Muscle of back (tissue), 11 donors: Measurements from ENCODE around the gene CLTCL1. TPM values are rescaled to one million over a fixed set of nuclear protein-coding genes. Genes with fewer than 3 reads are reported as not detected.

ENCODE experiments used
- DNase-seq, 3 donors: peaks; one replicate each; pipeline versions ENCODE4 v3.0.0 to v3.0.0-alpha.2; 2013
- polyA plus RNA-seq, 10 donors: library from polyadenylated mRNA; unstranded; fragments of 120-200 nt; gene quantifications; one replicate each; pipeline ENCODE4 v1.2.1, GENCODE V29; 2013; ENCODE audit not compliant: insufficient read length in 10 of 10

CLTCL1 gene
- polyA plus RNA-seq, 10 donors: 11.6 to 27.6 (median 18.6) TPM

DNA sequence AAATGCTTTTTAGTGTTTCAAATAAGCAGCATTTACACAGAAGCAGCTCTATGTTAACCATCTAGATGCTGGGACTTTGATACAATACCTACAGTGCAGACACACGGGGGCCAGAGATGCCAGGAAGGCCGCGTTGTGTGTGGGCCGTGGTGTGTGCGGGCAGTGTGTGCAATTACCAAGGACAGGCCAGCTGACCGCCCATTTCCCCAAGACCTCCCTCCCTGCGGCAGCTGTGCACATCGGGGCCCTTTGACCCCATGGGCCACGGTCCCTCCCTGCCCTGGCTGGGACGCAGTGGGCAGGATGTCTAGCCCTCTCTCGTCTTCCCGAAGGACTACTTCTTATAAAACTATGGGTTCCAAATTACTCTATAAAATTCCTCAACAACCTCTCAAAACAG is 38.4 kb downstream of the CLTCL1 start:
- no peak for DNase-seq

DNA sequence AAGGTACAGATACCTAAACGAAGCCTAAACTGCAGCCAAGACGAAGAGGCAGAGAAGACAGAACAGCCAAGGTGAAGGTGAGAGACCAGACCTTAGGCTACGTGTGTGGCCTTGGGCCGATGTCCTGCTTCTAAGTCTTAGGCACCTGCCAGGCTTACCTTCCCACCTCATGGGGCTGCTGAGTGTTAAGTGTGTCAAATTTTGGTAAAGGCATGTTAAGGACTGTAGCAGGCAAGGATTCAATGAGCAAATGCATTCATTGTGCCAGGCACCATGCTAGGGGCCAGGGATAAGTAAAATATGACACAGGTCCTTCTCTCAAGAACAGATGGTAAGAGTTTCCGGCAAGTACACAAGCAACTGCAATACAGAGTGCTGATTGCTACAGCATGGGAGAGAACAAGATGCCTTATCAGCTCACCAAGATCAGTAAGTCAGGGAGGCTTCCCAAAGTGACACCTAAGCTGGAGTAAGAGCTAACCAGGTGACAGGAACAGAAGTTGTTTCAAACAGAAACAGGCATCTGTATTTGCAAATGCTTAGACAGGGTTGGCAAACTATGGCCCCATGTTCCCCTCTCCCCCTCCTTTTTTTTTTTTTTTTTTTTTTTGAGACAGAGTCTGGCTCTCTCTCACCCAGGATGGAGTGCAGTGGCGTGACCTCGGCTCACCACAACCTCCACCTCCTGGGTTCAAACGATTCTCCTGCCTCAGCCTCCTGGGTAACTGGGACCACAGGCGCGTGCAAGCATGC is 46.7 kb downstream of the CLTCL1 start:
- DNase-seq: no peak

DNA sequence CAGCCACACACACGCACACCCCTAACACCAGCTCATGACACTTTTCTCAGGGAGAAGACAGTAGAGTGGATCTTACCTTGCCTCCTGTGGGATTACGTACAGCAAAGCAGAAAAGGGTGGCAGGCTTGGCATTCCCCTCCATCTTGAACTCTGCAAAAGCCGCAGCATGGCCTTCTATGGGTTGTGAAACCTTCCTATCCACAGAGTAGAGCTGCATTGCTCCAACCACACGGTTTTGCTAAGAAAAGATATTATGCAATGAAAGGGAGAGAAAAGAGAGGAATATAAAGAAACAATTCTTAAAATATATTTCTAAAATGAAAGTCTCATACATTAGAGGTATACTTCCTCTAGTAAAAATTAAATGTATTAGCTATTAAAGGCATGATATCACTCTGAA is 48.8 kb downstream of the CLTCL1 start:
- DNase-seq: no peak

DNA sequence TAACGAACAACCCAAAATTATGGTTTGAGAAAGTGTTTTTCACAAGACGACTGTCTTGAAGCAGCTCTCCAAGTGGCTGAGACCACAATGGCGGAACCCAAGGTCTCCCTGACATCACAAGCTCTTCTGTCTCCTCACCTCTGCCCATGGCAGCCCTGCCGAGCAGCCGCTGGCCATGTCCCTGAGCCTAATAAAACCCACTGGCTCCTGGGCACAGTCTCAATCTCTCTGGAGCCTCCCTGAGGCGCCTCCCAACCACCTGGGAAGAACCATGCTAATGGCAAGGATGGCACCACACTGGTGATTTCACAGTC is 50.0 kb downstream of the CLTCL1 start:
- DNase-seq: no peak

DNA sequence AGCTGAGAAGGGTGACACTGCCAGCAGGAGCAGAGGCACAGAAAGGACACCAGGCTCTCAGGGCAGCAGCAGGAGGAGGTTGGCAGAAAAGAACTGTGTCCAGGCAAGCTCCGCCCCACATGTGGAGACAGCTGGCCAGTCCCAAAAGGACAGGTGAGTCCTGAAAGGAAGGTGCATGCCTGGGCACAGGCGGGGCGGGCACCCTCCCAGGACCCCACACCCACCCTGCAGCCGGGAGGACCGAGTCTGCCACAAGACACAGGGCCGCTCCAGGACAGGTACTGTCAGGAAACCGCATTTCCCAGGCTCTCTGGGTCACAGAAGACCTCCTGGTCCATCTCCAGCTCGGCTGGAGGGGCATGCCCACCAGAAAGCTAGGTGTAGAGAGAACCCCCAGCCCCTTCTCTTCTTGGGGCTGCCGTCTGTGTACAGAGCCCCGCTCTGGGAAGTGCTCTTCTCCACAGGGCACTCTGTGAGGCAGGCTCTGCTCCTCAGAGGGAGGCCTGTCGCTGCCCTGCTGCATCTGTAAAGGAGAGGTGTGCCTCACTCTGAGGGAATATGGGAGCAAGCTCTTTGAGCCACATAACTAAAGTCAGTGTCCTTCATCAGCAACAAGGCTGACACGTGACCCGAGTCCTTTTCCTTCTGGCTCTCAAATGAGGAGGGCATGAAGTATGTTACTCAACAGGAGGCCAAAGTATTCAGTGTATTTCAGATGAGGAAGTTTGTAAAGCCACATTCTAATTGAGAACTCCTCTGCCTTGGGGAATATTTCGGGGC is 50.5 kb downstream of the CLTCL1 start:
- DNase-seq: no peak

DNA sequence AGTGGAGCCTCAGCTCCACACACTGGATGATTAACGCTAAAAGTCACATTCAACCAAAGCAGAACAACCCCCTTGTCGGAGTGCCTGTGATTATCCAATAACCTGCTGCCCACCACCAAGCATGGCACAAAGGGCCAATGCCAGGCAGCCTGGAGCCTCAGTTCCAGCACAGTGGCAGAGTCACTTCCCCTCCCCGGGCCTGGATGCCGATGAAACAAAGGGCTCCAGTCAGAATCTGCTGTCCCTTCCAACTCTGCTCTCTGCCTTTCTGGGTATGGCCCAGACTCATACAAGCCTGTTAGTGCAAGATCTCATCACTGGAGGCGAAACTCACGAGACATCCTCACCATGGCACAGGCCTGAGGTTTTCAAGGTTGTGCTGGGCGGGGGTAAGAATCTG is 52.1 kb downstream of the CLTCL1 start:
- DNase-seq: no peak

DNA sequence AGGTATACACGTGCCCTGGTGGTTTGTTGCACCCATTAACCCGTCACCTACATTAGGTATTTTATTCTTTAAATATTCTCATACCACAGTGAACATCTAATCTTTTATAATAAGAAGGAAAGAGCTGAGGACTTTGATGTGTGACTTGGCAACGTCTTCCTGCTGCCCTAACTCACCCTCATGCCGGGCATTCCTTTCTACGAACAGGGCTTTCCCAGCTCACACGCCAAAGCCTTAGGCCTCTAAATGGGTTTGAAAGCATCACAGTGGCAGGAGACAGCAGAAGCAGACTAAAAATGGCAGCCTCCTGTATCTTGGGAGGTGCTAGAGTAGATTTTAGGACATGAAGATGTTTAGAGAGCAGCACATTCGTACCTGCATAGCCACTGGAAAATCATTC is 52.6 kb downstream of the CLTCL1 start:
- no peak for DNase-seq

DNA sequence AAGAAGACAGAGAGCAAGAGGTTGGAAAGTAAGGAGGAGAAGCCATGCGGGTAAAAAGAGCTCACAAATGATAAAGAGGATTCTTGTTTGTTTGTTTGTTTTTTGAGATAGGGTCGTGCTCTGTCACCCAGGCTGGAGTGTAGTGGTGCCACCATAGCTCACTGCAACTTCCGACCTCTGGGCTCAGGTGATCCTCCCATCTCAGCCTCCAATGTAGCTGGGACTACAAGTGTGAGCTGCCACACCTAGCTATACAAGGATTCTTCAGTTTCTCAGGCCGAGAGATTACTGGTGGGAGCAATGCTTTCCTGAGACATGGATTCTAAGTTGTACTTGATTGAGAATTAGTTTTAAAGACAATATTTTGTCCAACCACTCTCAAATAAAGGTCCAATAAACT is 55.6 kb downstream of the CLTCL1 start:
- no peak for DNase-seq

DNA sequence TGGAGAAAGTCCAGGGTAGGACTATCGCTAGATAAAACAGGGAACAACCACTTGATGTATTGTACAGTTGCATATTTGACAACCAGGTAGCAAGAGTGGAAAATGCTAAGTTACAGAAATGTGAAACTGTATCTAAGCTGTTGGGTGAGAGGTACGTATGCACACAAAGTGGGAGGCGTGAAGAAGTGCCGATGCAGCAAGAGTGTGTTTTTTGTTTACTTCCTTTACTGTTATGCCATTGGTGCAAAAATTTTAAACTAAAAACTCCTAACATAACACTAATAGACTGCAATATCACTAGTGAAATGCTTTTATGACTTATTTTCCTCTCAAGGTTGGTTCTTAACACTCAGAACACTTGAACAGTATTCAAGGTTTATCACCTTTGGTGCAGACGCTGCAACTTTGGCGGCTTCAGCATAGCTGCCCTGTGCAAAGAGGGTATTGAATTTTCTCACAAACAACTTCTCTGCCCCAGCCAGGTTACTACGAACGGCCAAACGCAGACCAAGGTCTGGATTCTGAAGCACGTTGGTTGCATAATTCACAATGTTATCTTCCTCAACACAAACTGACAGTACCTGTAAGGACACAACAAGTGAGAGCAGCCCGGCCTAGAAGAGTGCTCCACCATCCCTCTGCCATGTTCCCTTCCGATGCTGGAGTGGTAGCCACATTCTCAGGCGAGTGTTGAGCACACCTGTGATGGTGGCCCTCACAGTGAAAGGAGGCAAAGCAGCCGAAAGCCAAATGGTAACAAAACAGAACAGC is 57.2 kb downstream of the CLTCL1 start:
- DNase-seq: no peak

DNA sequence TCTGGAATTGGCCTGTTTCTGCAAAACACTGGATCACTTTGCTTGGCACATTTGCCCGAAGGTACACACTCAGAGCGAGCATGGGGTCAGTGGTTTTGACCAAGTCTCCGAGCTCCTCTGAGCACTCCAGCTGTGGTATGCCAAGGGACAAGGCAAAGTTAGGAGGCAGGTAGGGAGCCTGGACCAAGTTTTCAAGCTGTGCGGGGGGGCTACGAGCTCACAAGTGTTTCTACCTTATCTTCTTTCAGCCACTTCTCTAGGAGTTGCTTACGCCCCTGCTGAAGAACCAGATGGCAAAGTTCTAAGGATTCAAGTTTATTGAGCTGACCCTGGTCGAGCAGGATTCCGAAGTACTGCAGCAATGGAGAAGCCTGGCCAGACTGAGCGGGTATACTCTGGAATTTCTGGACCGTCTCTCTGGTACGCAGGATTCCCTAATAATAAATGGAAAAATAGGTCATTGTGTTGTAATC is 58.3 kb downstream of the CLTCL1 start:
- no peak for DNase-seq

DNA sequence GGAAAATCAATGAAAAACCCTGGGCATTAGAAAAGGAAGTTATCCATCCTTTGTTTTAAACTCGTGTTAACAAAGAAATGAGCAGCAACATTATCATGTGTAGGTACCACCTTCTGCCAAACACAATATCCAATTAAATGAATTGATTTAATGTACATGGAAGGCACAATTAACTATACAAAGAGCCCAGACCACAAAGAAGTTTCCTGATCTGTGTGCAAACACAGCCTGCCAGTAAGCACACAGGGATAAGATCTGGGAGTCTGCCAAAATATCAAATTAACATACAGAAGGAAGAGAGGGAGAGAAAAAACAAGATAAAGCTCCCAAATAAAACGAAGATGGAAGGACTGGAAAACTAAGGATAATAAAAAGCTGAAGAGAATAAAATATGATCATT is 58.9 kb downstream of the CLTCL1 start:
- DNase-seq: no peak

DNA sequence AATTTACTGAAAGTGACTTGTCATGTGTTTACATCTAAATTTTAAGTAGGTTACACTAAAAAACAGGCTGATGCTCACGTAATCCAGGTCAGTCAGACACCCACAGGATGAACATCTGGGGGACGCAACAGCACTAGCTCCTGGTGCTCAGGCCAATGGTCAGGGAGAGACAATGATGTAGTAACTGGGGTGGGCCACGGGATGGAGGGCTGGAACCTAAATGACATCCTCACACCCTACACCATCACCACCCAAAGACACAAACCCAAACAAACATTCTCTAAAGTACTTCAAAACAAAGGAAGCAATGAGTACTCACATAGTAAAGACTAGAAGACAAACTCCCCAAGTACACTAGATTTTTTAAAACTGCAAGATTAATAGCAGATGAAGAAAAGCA is 59.5 kb downstream of the CLTCL1 start:
- DNase-seq: no peak

DNA sequence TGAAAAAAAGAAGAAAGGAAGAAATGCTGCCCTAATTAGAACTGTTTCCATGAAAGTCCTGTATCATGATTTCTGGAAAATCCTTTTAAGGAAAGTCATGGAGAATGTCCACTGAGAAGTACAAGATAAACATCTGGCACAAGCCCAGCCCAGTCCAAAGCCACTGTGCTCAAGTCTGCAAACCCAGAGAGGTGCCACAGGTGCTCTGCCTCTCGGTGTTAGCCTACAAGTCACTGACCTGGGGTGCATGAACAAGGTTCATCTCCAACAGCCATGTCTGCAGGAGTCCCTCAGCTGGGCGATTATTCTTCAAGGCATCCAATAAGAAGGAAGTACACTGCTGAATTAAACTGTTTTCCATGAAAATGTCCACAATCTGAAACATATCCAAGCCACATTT is 61.9 kb downstream of the CLTCL1 start:
- DNase-seq: no peak

DNA sequence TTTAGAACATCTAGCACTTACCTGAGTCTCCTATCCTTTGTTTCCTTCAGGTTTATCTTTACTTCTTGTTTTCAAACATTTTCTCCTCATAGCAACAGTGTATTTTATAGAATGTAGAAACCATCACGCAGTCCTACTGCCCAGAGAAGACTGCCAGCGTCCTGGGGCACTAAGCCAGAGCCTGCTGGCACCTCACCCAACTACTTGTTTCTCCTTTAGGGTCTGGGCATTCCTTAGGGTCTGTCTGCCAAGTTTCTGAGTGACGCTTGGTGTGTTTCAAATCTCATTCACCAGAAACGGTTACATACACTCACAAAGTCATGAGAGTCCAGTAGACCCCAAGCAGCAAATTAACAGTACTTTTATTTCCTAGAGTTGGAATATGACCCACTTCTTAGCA is 63.3 kb downstream of the CLTCL1 start:
- no peak for DNase-seq

DNA sequence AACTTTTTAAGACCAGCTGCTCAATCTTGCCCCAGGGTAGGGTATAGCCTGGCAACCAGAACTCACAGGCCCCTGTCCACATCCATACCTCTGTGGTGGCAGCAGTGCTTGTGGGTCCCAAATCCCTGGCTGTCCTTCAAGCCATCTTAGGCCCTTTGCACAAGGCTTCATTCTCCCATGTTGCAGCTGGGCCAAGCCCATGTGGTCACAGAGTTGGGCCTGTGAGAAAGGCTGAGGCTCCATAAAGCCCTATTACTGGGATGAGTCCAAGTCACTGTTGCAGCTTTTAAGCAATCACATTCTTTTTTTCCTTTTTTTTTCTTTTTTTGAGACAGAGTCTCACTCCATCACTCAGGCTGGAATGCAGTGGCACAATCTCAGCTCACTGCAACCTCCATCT is 65.1 kb downstream of the CLTCL1 start:
- no peak for DNase-seq

DNA sequence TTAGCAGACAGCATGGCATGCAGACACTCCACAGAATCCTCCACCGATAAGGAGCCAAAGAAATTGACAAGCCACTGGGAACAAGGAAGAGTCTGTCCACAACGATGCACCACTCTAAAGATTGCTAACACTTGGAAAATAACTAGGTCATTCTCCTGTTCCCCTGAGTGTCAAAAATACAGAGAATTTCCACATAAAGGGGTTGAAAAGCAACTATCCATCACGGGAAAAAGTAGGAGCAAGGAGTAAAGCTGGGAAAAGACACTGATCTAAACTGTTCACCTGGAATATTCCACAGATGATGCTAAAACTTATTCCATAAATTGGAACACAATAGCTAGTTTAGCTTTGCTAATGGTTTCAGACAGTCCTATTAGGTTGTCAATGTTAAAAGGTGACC is 66.0 kb downstream of the CLTCL1 start:
- no peak for DNase-seq

DNA sequence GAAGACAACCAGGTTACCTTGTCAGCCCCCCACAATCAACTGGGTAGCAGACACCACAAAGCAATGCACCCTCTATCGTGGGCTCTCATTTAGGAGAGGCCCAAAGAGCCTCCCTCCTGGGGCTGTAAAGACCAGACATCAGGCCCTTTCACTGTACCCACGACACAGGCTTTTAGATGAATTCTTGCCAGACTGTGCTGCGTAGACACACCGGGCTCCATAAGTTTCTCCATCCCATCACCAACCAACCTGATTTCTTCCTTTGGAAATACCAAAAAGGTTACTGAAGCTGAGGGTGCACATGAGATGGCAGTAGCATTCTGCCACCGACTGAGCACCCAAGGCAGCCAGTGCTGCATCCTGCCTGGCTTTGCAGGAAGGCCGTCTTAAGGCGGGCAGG is 66.5 kb downstream of the CLTCL1 start:
- no peak for DNase-seq

DNA sequence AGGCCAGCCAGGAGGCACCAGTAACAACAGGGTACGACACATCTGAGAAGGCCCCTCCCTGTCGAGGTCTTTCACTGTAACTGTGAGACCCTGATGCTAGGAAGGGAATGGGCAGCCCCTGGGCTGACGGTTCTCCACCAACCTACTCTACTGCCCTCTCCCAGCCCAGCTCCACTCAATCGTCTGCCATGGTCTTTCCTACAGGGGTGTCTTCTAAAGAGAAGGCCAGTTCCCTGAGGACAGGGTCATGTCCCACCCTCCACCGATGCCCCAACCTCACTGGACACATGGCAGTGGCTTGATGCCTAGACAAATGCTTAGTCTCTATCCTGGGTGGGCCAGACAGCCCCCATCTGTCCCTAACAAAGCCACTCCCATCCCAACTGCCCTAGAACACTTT is 67.0 kb downstream of the CLTCL1 start:
- DNase-seq: no peak

DNA sequence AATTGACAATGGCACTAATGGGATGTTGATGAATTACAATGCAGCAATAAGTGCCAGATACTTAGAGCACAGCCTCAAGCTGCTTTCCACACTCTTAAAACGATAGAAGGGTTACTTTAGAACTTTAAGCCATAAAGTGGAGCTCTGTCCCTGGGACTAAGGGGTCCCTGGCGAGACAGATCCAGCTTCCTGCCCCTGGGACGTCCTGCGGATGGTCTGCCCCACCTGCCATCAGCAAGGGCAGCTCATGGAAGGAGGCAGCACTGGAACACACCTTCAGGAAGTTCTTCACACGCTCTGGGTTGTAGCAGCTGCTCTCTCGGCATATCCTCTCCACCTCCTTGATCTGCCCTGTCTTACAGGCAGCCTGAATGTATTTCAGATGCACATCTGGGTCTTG is 67.9 kb downstream of the CLTCL1 start:
- no peak for DNase-seq

DNA sequence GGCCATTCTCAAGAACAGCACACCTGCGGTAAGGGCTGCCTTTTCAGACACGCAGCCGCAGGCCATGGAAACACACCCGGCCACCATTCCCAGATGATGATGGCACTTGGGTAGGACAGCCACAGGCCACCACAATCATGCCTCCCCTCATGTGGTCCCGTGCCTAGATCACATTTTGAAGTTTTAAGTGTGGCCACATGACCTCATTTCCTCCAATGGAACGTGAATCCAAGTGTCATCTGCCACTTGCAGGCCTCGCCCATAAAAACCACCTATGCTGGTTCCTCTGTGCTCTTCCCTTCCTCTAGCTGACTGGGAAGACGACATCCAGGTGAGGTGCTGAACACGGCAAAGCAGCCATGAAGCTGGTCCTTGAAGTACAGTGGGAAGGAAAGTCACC is 68.4 kb downstream of the CLTCL1 start:
- no peak for DNase-seq

DNA sequence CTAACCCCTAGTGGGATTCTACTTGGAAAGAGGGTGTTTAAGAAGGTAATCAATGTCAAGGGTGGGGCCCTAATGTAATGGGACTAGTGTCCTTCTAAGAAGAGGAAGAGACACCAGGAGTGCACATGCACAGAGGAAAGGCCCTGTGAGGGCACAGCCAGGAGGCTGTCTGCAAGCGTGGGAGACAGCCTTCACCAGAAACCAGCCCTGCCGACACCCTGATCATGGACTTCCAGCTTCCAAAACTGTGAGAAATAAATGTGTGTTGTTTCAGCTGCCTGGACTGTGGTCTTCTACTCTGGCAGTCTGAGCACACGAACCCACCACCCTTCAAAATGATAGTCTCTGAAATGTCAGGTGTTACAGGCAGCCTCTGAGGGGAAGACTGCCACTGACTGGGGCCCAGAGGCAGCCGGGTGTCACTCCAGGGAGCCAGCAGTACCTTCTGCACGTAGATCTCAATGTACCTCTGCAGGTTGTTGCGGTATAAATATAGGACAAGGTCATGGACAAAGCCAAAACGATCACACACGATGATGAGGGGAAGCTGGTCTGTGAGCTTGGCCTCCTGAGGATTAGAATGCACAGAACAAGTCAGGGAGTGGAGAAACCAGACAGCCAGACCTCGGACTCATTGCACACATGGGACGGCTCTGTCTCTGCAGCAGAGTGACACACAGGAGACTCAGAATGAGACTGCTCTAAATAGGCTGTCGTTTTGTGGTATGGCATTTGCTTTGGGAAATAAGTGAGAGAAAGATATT is 69.1 kb downstream of the CLTCL1 start:
- no peak for DNase-seq

DNA sequence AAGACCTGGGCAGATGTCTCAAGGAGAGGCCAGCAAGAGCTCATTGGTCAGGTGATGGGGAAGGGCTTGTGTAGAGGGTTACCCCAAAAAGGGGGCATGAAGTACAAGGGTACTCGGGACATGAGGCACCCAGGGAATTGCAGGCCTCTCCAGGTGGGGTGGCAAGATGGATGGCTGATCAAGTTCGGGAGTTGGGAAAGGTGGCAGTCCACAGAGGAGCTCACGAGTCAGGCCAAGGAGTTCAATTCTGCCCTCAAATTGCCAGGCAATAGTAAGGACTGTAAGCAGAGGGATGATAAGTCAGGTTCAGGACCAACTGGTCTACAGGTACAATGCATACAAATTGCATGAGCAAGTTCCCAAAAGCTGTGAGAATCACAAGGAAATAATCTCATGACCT is 70.7 kb downstream of the CLTCL1 start:
- DNase-seq: no peak
